ENCODE results near the gene ZNF628.

DNA sequence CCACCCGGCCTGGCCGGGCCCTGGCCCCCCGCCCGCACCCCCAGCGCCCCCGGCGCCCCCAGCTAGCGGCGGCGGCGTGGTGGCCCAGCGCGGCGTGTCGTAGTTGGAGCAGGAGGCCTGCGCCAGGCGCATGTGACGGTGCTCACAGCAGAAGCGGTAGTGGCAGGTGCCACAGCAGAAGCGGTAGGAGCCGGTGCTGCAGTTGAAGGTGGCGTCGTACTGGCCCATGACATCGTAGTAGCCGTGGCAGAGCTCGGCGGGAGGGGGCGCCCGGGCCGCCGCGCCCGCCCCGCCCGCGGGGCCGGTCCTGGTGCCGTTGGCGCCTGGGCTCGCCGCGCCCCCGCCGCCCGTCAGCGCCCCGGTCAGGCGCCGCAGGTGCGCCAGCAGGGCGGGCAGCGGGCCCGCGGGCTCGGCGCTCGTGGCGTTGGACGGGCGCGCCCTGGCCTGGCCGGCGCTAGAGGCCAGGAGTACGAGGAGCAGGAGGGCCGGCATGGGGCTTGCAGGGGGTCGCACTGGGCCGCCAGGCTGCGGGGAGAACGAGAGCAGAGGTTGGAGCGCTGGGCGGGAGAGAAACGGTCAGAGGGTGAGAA lies 34.0 kb upstream of the ZNF628 start:
- TF ChIP-seq, protein P1, sequence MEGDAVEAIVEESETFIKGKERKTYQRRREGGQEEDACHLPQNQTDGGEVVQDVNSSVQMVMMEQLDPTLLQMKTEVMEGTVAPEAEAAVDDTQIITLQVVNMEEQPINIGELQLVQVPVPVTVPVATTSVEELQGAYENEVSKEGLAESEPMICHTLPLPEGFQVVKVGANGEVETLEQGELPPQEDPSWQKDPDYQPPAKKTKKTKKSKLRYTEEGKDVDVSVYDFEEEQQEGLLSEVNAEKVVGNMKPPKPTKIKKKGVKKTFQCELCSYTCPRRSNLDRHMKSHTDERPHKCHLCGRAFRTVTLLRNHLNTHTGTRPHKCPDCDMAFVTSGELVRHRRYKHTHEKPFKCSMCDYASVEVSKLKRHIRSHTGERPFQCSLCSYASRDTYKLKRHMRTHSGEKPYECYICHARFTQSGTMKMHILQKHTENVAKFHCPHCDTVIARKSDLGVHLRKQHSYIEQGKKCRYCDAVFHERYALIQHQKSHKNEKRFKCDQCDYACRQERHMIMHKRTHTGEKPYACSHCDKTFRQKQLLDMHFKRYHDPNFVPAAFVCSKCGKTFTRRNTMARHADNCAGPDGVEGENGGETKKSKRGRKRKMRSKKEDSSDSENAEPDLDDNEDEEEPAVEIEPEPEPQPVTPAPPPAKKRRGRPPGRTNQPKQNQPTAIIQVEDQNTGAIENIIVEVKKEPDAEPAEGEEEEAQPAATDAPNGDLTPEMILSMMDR (conservative IDR thresholded peaks at IDR 0.05; ENCODE audit: low read depth, low read length) = no peak
- TF ChIP-seq, protein P2, sequence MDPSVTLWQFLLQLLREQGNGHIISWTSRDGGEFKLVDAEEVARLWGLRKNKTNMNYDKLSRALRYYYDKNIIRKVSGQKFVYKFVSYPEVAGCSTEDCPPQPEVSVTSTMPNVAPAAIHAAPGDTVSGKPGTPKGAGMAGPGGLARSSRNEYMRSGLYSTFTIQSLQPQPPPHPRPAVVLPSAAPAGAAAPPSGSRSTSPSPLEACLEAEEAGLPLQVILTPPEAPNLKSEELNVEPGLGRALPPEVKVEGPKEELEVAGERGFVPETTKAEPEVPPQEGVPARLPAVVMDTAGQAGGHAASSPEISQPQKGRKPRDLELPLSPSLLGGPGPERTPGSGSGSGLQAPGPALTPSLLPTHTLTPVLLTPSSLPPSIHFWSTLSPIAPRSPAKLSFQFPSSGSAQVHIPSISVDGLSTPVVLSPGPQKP (IDR thresholded peaks at IDR 0.05; ENCODE audit: borderline replicate concordance, low read depth, low read length) = no peak
- TF ChIP-seq POLR2A (IDR thresholded peaks at IDR 0.05; ENCODE audit: low read depth, low read length) = no peak
- no peak for TF ChIP-seq SMC3 (IDR thresholded peaks at IDR 0.05; ENCODE audit: low read depth, low read length)
- no peak for TF ChIP-seq RFX5 (IDR thresholded peaks at IDR 0.05; ENCODE audit: low read depth, low read length)
- TF ChIP-seq CHD1 (IDR thresholded peaks at IDR 0.05; ENCODE audit: low read depth, low read length) = no peak
